ENCODE data around the gene GARRE1.
A peak's percentile ranks its signal among the peaks of the same experiment; 100 is the strongest.
"Not testable (repeated sequence)": the region's sequence is repeated elsewhere in the genome, so short reads cannot be mapped to it uniquely, and the experiment has no call there.

Gene GARRE1

DNA sequence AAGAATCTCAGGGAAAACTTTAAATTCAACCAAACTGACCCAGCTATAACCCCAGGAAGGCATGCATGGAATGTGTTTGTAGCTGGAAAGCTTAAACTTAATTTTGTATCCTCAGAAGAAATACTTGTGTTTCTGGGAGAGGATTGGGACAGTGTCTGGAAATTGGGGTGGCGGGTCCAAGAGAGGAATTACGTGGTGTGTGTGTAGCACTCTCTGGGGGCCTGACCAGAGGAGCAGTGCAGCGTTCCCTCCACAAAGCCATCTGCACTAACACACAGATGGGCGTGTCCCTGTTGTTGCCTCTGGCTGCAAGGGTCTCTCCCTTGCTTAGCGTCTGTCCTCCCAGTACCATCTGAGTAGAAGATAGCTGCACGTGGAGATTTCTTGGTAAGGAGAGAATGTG is 6.4 kb downstream of the GARRE1 start:
- DNase-seq: no peak

DNA sequence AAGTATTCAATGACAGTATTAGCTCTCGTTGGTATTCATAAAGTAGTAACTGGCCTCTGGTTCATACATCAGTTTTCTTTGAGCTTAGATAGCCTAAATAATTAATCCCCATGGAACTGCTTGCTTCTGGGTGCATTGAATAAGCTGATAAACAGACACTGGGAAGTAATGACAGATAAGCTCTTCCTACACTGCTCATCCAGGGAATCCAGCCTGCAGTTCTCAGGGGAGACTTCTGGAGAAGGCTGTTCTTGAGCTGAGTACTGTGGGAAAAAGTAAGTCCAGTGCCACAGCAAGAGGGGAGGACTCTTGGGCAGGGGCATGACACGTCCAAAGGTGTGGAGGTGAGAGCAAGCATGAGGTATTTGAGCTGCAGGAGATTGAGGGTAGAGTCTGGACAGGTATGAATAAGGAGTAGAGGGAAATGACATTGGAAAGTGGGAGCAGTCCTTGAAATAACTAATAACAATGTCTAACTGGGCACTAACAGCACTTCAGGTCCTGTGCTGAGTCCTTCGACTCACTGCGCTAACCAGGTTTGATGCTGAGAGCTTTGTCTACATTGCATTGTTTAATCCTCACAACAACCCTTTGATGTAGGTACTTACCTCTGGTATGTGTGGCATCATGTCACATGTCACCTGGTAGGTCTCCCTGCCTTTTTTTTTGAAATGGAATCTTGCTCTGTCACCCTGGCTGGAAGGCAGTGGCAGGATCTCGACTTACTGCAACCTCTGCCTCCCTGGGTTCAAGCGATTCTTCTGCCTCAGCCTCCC is 7.2 kb downstream of the GARRE1 start:
- no peak for DNase-seq

DNA sequence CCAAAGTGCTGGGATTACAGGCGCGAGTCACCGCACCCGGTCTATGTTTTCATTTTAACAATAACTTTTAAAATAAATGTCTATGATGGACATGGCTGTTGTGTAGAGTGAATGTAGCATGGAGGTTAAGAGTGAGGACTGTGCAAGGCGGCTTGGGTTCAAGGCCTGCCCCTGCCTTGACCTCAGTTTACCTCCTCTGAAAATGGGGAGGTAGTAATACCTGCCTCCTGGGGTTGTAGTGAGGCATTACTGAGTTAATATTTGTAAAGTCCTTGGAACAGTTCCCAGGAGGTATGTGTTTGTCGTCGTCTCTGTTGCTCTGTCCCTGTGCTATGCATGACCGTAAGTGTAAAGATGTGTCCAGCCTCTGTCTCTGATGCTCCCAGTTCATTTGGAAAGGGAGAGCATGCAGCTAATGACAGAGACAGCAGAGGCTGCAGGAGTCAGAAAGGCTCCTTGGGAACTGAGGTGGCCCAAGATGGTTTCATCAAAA is 9.4 kb downstream of the GARRE1 start:
- no peak for DNase-seq

DNA sequence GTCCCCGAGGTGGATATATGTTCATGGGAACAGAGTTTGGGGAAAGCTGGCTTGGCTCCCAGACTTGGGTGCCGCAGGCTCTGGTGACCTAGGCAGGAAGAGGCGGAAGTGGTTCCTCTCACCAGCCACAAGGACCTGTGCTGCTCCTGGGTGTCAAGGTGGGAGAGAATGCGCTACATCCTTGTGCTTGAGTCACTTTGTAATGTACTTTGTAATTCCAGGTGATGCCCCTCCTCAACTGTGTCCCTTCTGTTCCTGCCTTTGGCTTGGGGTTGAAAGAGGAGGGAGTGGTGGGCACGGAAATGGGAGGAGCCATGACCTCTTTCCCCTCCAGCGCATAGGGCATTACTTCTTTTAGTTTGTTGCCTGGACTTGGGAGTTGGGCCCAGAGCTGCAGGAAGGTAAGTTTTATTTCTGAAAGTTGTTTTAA is 10.9 kb downstream of the GARRE1 start:
- DNase-seq: no peak

DNA sequence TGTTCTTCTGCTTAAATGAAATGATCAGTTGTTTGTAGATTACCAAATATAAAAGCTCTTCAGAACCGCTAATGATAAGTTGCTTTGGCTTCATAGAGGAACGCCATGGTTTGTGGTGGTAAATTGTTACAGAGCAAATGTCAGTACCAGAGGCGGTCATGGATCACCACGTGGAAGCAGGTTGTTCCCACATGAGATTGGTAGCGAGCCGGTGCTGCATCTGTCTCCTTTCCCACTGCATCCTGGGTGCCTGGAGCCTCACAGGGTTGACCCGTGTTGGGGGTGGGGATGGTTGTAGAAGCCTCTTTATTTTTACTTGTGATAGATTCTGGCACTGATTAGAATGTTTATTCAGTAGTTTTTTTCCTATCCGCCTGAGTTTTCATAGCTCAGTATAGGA is 14.7 kb downstream of the GARRE1 start:
- peak; percentile 21 for DNase-seq

DNA sequence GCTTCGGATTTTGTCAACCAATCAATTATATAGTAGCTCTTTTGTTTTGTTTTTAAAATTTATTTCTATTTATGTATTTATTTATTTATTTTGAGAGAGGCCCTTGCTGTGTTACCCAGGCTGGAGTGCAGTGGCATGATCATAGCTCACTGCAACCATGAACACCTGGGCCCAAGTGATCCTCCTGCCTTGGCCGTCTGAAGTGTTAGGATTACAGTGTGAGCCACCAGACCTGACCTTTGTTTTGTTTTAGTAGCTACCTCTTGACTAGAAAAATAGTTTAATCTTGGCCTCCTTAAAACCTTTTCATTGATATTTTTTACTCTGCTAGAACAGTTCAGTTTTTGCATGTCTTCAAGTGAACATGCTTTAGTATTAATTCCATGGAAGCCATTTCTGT is 15.1 kb downstream of the GARRE1 start:
- no peak for DNase-seq

DNA sequence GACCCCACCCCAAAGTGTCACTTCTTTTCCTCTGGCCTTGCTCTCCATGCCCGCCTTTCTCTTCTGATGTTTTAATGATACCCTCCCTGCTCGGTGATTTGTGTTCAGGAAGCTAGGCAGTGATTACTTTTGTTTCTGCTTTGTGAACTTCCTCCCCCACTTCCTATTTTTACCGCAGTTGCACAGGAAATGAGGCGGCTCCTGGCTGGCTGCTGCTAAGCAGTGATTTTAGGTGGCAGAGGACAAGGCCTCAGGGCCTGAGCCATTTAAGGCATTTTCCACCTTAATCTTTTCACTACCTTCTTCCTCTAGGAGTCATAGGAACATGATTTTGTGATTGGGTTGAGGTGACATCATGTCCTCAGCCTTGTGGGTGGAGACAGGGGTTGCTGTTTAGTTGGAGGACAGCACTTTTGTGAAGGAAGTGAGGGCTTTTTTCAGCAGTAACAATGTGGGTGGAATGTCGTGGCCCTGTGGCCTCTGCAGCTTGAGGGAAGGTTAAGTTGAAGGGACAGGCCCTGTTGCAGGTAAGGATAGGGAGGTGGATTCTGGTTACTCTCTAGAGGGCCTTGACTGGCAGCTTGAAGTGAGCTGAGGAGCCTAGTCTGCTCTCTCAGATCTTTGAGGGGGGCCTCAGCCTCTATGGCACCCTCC is 15.7 kb downstream of the GARRE1 start:
- peak; percentile 88 for DNase-seq

DNA sequence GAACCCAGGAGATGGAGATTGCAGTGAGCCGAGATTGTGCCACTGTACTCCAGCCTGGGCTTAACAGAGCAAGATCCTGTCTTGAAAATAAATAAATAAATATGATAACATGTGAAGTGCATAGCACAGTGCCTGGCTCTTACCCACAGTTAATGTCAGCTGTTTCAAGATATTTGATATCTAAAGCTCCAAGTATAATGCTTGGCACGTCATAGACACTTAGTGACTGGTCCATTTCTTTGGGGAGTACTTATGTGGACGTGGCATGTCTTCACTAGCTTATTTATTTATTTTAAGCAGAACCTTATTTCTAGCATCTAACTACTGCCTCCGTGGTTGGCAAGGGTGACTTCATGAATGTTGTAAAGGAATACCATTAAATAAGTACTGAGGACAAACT is 18.8 kb downstream of the GARRE1 start:
- DNase-seq: no peak

DNA sequence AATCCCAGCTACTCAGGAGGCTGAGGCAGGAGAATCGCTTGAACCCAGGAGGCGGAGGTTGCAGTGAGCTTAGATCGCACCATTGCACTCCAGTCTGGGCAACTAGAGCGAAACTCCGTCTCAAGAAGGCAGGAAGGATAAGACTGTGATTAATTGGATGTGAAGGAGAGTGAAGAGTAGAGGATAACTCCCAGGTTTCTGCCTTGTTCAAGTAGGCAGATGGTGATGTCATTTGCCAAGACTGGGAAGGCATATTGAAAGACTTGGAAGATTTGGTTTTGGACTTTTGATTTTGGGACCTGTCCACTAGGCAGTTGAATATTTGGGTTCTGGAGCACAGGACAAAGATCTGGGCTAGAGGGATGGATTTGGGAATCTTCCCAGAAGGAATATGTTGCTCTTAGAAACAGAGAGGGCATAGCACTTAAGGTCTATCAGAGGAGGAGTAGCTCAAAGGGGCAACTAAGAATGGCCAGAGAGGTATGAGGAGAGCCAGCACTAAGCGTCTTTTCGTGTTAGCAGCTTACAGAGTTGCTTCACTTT is 20.0 kb downstream of the GARRE1 start:
- no peak for DNase-seq

DNA sequence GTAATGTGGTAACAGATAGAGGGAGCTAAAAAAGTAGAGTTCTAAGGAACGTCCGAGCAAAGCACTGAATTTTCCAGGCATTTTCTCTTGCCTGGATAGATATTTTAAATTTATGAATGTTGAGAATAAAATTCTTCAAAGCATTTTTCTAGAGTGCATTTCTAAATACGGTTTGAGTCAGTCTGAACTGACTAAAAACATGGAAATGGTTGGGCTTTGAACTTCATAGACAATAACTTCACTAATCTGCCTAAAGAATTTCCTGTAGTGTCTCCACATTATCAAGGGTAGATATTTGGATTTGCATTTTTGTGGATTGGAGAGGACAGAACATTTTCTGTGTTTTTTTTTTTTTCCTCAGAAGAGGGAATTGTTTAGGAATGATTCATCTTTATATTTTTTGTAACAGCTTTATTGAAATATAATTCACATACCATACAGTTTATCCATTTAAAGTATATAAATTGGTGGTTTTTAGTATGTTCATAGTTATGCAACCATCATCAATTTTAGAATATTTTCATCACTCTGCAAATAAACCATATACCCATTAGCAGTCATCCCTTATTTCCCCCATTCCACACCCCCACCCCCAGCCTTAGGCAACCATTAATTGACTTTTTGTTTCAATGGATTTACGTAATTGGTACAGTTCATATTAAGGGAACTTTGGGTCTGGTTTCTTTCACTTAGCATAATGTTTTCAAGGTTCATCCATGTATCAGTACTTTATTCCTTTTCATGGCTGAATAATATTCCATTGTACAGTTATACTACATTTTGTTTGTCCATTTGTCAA is 20.7 kb downstream of the GARRE1 start:
- DNase-seq: no peak

DNA sequence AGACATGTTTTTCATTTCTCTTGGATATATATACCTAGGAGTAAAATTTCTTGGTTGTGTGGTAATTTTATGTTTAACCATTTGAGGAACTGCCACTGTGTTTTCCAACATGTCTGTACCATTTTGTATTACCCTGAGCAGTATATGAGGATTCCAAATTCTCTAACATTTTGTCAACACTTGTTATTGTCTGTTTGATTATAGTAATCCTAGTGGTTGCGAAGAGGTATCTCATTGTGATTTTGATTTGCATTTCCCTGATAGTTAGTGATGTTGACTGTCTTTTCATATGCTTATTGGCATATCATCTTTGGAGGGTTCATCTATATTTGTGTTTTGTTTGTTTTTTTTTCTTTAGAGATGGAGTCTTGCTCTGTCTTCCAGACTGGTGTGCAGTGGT is 21.4 kb downstream of the GARRE1 start:
- DNase-seq: no peak

DNA sequence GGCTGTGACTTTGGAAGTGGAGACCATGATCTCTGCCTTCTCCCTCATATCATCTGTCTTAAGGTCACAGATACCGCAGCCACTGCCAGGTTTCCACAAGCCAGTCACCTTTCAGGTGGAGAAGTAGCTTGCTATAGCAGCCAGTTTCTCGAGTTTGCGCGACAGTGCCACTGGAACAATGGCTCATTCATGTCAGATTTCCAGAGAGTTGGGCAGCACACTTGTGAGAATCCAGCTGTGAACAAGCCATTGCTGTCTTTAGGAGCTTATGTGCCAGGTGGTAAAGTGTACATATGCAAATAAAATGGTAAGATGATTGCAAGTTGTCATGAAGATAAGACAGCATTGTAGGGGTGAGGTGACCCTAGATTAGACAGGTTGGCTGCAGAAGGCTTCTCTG is 22.3 kb downstream of the GARRE1 start:
- DNase-seq: no peak

DNA sequence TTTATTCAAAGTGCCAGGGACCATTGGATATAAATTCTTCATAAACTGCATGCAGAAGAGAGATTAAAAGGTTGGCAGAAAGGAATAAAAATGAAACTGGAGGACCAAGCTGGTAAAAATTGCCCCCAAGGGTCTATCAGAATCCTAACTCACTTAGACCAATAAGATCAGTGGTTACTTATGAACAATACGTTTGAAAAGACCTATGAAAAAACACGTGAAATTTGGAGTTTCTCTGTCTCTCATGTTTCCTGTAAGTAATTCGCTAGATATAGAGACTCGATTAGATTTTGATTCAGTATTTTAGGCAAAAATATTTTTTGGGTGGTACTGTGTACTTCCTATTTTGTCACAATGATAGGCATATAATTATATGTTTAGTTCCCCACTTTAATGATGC is 22.9 kb downstream of the GARRE1 start:
- no peak for DNase-seq

DNA sequence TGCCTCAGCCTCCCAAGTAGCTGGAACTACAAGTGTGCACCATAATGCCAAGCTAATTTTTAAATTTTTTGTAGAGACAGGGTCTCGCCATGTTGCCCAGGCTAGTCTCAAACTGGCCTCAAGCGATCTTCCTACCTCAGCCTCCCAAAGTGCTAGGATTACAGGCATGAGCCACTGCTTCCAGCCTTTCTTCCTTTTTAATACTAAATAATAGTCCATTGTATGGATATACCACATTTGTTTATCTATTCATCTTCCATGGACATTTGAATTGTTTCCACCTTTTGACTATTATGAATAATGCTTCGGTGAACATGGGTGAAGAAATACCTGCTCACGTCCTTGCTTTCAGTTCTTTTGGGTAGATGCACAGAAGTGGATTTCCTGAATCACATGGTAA is 24.4 kb downstream of the GARRE1 start:
- no peak for DNase-seq

DNA sequence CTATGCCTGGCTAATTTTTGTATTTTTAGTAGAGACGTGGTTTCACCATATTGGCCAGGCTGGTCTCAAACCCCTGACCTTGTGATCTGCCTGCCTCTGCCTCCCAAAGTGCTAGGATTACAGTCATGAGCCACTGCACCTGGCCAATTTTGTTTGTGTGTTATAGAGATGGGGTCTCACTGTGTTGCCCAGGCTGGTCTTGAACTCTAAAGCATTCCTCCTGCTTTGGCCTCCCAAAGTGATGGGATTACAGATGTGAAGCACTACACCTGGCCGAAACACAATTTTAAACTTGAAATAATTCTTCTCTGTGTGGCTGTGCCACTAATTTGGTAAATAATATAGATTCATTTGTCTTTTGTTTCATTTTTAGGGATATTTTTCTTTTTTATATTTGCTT is 27.1 kb downstream of the GARRE1 start:
- DNase-seq: not testable (repeated sequence)

DNA sequence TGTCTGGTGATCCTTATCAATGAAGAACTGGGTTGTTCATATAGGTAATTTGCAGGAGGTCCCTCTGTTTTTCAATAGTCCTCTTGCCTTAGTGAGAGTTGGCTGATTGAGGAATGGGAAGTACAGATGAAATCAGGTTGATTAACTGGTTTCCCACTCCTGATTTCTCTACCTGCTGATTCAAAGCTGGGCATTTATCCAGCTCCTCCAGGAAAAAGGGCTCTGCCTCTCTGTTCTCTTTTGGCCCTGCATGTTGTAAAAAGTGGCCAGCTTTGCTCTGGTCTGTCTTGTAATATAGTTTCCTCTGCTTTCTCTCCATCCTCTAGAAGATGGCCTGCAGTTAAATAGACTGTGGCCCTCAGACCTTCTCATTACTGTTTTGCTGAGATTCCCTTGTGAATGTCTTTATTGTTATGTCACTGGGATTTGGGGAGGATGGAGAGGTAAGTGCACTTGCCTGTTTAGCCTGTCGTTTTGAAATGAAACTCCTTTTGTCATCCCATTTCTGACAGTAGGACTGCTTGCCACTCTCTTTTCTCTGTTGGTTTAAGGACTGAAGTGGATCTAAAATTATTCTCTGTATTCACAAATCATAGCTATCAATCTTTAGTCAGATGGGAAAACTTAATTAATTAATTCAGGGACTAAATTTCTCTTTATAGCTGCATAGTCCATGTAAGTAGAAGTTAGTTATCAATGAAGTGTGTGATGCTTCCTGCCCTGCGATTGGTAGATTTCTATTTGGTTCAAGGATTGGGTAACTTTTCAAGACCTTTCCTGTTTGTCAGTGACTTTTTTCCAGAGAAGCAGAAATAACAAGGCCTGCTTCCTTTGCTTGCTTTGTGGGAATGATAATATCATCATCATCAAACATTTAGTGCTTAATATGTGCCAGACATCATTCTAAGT is 28.5 kb downstream of the GARRE1 start:
- DNase-seq: no peak

DNA sequence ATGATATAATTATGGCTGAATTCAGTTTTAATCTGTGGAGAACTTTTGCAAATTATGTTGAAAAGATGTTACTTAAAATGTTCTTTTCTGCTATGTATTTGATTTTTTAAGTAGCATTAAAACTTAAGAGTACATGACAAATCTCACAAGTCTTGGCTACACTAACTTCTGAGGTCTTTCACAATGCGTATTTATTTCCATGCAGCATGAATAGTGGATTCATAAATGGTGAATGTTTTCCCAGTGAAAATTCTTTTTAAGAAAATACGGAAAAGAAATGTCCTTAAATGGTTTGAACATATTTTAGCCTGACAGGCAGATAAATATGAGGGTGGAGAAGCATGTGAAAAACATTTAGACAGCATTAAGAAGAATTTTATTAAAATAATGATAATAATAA is 30.2 kb downstream of the GARRE1 start:
- DNase-seq: no peak

DNA sequence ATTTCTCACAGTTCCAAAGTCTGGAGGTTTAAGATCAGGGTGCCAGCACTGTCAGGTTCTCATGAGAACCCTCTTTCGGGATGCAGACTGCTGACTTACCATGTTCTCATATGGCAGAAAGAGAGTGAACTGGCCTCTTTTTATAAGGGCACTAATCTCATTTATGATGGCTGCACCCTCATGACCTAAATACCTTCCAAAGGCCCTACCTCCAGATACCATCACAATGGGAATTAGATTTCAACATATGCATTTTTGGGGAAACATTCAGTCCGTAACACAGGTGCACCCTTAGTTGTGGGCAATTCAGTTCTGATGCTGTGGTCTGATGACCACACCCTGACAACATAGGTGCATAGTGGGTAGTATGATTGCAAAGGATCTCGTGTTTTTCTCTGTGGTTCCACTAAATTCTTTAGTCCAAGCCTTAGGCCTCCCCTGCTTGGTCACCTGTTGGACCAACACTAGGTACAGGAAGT is 33.3 kb downstream of the GARRE1 start:
- DNase-seq: no peak

DNA sequence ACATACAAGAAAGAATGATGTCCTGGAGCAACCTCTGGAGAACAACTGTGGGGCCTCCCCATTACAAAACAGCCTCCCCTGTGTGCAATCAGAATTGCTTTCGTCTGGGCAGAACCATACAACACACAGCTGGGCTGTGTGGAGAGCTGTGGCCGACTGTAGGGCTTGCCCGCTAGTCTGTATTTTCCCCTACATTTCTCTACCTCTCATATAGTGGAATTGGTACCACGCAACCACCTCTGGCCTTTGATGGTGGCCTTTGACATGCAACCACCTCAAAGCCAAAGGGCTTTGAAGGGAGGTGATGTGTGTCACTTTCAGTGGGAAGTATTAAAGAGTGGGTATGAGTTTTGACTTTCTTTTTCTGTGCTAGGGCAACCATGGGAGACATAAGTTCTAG is 34.0 kb downstream of the GARRE1 start:
- DNase-seq: no peak

DNA sequence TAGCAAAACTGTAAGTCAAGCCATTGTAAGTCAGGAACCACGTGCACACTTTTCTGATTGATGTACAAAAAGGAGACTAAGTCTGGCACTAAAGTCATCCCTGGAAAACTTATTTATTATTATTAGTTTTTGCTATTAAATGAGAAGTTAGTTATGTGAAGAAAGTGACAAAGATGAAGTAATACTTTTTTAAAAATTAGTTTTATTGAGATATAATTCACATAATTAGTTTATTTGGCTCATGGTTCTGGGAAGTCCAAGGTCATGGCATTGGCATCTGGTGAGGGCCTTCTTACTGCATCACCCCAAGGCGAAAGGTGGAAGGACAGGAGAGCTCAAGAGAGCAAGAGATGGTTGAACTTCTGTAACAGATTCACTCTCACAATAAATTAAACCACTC is 36.9 kb downstream of the GARRE1 start:
- DNase-seq: no peak

DNA sequence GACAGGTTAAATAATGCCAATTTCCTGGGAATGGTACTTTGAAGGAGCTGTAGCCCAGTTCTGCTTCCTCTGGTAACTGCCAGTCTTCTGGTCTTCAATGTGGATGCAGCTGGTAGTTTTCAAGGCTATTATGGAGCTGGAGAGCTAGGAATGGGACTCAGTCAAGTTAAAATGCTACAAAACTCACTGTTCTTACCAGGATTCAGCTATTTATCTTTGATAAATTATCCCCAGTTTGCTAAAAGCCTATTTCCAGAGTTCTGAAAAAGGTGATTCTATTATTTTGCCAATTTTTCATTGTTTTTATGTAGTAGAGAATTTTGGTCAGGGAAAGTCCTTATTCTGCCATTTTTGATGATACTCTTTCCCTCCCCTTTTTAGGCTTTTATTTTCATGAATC is 40.7 kb downstream of the GARRE1 start:
- no peak for DNase-seq

DNA sequence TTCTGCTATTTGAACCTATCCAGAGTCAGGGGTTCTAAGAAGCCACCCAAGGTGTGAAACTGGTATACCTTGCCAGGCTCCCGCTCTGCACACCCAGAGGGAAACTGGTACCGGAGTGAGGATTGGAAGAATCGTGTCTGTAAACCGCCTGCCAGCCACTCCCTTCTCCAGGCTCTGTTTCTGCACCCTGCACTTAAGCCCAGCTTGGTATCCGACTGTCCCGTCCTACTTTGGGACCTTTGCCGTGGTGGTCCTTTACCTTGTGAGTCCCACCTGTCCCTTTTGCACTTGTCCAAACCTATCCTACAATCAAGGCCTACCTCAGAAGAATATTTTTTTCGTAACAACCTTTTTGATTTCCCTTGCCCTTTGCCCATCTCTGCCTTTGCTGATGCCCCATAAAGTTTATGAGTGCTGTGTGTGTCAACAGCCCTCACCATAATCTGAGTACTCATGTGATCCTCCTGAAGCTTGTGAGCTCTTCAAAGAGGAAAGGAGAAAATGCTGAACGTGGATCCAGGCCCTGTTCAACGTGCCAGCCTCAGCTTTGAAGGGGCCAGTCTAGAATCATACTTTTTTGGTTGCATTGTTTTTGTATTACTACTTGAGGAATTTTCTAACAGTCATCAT is 44.7 kb downstream of the GARRE1 start:
- no peak for DNase-seq

Measured in CD4-positive, alpha-beta T cell treated with Interleukin-10 for 1 hour (primary cell).